ENCODE measurements around the gene APBB2.

The APBB2 gene

DNA sequence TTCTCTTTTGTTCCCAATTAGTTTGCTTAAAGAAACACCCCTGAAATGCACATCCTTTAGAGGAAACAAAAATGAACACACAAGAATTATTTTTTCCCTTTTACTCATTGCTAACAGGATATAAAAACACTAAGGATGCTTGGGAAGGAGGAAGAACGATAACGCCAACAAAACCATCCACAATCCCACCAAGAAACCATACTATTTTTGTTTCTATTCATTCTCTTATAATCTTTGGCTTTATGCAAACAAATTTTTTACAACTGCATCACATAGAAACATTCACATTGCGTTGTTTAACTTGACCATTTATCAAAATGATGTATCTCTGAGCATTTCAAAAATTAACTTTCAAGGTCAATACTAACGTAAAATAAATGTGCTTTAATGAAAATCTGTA, 12.0 kb downstream of the APBB2 start:
- no peak for TF ChIP-seq CTCF (IDR thresholded peaks at IDR 0.05; ENCODE audit: extremely low read depth, missing control alignments)
- DNase-seq (ENCODE audit: low spot score) = no peak

GRCh38 chr4:41200486-41201017, 13.8 kb downstream of the APBB2 start:
- TF ChIP-seq CTCF (IDR thresholded peaks at IDR 0.05; ENCODE audit: extremely low read depth, missing control alignments) = no peak
- DNase-seq (ENCODE audit: low spot score) = no peak

GRCh38 chr4:41199788-41200187, 14.6 kb downstream of the APBB2 start:
- DNase-seq (ENCODE audit: low spot score) = no peak
- TF ChIP-seq CTCF (IDR thresholded peaks at IDR 0.05; ENCODE audit: extremely low read depth, missing control alignments) = no peak

- TF ChIP-seq CTCF (IDR thresholded peaks at IDR 0.05; ENCODE audit: extremely low read depth, missing control alignments) = no peak
- DNase-seq (ENCODE audit: low spot score) = no peak
Measured at GRCh38 chr4:41197996-41198395, 16.3 kb downstream of the APBB2 start.

DNA sequence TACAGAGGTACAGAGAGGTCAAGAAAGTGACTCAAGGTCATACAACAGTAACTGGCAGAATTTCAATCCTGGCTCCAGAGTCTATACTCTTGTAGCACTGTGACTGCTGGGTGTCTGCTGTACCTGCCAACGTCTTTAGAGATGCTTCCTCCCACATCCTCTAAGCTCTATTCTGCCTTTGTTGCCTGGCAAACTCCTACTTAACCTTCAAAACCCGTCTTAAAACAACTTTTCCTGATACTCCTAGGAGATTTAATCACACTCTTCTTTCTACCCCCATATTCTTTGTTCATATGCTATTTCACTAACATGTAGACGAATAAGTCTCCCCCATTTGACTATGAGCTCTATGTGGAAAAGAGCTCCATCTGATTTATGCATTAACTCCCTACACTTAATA, 16.8 kb downstream of the APBB2 start:
- DNase-seq (ENCODE audit: low spot score) = no peak
- TF ChIP-seq CTCF (IDR thresholded peaks at IDR 0.05; ENCODE audit: extremely low read depth, missing control alignments) = no peak

- no peak for DNase-seq (ENCODE audit: low spot score)
- no peak for TF ChIP-seq CTCF (IDR thresholded peaks at IDR 0.05; ENCODE audit: extremely low read depth, missing control alignments)
Measured at GRCh38 chr4:41196633-41197332, 17.6 kb downstream of the APBB2 start.

- no peak for TF ChIP-seq CTCF (IDR thresholded peaks at IDR 0.05; ENCODE audit: extremely low read depth, missing control alignments)
Measured at GRCh38 chr4:41192136-41192535, 22.2 kb downstream of the APBB2 start.

More at GRCh38 chr4:41192136-41192535, 22.2 kb downstream of the APBB2 start:
- no peak for DNase-seq (ENCODE audit: low spot score)

All from GM20000 (cell line).